Measurements from ENCODE around the gene CACNB2.
"Not testable (repeated sequence)": the region's sequence is repeated elsewhere in the genome, so short reads cannot be mapped to it uniquely, and the experiment has no call there.

CACNB2 gene

DNA sequence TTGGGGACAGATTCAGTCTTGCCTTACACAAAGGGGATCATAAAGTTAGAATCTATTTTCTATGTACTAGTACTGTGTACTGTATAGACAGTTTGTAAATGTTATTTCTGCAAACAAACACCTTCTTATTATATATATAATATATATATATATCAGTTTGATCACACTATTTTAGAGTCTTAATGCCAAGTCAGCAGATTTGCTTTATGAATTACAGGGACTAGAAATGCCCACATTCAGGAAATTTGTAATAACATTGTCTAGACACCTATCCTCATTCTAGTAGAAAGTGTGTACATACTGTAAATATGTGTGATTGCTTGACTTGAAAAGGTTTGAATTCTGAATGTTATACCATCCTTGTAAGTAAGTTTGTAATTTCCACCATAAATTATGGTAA is 400.0 kb downstream of the CACNB2 start:
- DNase-seq: no peak

GRCh38 chr10:18542832-18543231 is 402.6 kb downstream of the CACNB2 start:
- DNase-seq: no peak

DNA sequence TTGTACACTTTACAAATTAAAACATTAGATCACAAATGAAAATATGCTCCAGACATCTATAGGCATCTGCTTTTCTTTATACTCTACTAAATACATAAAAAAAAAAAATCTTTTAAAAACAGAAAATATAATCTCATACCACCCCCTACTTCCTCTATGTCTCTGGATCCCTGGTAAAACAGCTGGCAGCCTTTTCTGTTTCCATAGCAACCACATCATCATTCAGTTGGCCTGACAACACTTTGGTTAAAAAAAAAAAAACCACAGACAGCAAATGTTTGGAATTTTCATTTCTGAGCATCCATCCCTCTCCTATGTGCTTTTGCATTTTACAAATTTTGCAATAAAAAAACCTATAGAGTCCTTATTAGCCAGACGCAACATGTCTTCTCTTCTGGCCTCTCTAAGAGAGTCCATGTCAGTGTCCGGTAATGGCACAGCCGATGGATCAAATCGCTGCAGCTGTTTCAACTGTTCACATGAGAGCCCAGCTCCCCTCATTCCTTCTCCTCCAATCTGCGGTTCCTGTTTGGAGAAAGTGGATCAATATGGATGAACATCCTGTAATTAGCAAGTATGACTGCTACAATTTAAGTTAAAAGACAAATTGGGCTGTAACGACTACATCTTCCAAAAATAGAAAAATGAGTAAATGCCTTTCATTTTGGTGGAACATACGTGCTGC is 405.5 kb downstream of the CACNB2 start:
- no peak for DNase-seq

DNA sequence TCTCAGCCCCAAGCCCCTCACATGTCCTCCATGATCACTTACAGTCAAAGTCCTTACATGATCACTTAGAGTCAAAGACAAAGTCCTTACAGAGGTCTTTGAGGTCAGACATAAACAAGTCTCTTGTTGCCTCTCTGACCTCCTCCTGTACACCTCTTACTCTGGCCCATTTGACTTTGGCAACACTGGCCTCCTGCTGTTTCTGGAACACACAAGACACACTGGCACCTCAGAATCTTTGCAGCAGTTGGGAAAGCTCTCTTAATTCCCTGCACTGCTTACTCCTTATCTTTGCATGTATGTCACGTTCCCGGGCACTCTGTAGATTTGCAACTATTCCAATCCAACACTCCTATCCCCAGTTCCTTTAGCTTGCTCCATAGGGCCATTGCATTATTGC is 408.9 kb downstream of the CACNB2 start:
- no peak for DNase-seq

- DNase-seq: no peak
Measured at GRCh38 chr10:18551473-18551872, 411.2 kb downstream of the CACNB2 start.

- DNase-seq: no peak
Measured at GRCh38 chr10:18554479-18554878, 414.3 kb downstream of the CACNB2 start.

DNA sequence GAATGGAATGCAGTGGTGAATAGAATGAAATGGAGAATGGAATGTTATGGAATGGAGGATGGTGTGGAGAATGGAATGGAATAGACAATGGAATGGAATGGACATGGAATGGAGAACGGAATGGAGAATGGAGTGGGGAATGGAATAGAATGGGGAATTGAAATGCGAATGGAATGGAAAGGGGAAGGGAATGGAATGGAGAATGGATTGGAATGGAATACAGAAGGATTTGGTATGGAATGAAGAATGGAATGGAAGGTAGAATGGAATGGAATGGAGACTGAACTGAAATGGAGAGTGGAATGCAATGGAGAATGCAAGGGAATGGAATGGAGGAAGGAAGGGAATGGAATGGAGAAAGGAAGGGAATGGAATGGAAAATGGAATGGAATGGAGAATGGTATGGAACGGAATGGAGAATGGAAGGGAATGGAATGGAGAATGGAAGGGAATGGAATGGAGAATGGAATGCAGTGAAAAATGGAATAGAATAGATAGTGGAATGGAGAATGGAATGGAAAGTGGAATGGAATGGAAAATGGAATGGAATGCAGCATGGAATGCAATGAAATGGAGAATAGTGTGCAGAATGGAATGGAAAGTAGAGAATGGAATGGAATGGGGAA is 416.4 kb downstream of the CACNB2 start:
- DNase-seq: no peak

DNA sequence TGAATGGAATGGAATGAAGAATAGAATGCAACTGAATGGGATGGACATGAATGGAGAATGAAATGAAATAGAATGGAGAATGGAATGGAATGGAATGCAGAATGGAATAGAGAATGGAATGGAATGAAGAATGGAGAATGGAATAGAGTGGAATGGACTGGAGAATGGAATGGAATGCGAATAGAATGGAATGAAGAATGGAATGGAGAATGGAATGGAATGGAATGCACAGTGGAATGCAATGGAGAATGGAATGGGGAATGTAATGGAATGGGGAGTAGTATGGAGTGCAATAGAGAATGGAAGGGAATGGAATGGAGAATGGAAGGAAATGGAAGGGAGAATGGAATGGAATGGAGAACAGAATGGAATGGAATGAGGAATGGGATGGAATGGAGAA is 417.7 kb downstream of the CACNB2 start:
- DNase-seq: no peak

- DNase-seq: no peak
Measured at GRCh38 chr10:18561861-18562551, 421.8 kb downstream of the CACNB2 start.

GRCh38 chr10:18563003-18563726 is 422.9 kb downstream of the CACNB2 start:
- DNase-seq: no peak

DNA sequence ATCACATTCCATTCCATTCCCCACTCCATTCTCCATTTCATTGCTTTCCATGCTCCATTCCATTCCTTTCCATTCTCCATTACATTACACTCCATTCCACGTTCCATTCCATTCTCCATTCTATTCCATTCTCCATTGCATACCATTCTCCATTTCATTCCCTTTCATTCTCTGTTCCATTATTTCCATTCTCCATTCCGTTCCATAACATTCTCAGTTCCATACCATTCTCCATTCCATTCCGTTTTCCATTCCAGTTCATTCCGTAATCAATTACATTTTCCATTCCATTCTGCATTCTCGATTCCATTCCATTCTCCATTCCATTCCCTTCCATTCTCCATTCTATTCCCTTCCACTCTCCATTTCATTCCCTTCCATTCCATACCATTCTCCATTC is 424.8 kb downstream of the CACNB2 start:
- DNase-seq: no peak

GRCh38 chr10:18566177-18566576 is 426.0 kb downstream of the CACNB2 start:
- DNase-seq: no peak

DNA sequence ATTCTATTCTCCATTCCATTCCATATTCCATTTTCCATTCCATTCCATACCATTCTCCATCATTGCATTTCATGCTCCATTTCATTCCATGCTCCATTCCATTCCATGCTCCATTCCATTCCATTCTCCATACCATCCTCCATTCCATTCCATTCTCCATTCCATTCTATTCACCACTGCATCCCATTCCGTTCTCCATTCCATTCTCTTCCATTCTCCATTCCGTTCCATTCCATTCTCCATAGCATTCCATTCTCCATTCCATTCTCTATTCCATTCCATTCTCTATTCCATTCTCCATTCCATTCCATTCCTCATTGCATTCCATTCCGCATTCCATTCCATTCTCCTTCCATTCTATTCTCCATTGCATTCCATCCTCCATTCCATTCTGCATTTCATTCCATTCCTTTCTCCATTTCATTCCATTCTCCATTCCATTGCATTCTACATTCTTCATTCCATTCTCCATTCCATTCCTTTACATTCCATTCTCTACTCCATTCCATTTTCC is 427.2 kb downstream of the CACNB2 start:
- no peak for DNase-seq

GRCh38 chr10:18570386-18570785 is 430.2 kb downstream of the CACNB2 start:
- not testable (repeated sequence) for DNase-seq

DNA sequence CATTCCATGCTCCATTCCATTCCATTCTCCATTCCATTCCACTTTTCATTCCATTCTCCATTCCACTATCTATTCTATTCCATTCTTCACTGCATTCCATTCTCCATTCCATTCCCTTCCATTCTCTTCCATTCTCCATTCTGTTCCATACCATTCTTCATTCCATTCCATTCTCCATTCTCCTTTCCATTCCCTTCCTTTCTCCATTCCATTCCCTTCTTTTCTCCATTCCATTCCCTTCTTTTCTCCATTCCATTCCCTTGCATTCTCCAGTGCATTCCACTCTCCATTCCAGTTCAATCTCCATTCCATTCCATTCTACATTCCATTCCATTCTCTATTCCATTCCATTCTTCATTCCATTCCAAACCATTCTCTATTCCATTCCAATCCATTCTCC is 430.9 kb downstream of the CACNB2 start:
- DNase-seq: no peak

DNA sequence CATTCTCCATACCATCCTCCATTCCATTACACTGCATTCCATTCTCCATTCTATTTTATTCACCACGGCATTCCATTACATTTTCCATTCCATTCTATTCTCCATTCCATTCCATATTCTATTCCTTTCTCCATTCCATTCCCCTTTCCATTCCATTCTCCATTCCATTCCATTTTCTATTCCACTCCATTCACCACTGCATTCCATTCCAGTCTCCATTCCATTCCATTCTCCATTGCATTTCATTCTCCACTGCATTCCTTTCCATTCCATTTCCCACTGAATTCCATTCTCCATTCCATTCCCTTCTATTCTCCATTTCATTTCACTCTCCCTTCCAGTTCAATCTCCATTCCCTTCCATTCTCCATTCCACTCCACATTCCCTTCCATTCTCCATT is 431.6 kb downstream of the CACNB2 start:
- no peak for DNase-seq

GRCh38 chr10:18572959-18573561 is 432.8 kb downstream of the CACNB2 start:
- no peak for DNase-seq

- DNase-seq: no peak
Measured at GRCh38 chr10:18576586-18576985, 436.4 kb downstream of the CACNB2 start.

DNA sequence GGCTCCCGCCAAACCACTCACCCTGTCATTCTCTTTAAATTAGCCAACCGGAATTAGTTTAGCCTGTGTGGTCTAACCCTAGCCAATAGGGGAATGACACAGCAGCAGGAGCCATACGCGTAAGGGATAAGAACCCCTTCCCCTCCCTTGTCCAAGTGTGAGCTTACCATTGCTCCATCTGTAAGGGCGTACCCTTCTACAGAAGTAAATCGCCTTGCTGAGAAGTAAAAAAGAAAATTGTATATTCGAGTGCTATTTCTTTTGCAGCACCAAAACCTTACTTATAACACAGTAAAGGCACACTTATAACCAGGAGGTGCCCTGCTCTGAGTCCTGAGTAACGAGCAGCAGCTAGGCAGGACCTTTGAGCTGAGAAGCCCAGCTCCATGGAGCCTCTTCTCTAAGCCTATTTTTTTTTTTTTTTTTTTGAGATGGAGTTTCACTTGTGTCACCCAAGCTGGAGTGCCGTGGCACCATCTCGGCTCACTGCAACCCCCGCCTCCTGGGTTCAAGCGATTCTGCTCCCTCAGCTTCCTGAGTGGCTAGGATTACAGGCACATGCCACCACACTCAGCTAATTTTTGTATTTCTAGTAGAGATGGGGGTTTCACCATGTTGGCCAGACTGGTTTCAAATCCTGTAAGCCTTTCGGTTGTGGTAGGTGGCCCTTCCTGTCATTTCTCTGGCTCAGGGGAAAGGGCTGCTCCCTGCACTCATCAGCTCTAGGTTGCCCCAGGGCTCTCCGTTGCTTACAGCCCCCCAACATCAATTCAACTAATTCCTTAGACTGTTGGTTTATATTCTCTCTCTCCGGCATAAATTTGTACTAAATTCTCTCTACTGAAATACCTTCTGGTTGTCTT is 437.8 kb downstream of the CACNB2 start:
- DNase-seq: no peak

- no peak for DNase-seq
Measured at GRCh38 chr10:18582803-18583202, 442.6 kb downstream of the CACNB2 start.

- DNase-seq: no peak
Measured at GRCh38 chr10:18583575-18584270, 443.5 kb downstream of the CACNB2 start.
